Measurements from ENCODE around the gene SLC41A3. TPM values are rescaled to one million over a fixed set of nuclear protein-coding genes. Genes with fewer than 3 reads are reported as not detected.

SLC41A3 gene
- total RNA-seq, 2 donors from 2014 or later, result 32.2 to 131 TPM

GRCh38 chr3:126103121-126104027, 19.4 kb upstream of the SLC41A3 start:
- Histone ChIP-seq H3K4me1 (replicated peaks) (no peaks in the 10 kb centered on the region), H3K36me3 (no peaks in the 10 kb centered on the region), H3K27me3 (replicated peaks; ENCODE audit: insufficient read depth) (no peaks in the 10 kb centered on the region), H3K27ac (no peak overlapping the region), H3K4me3 (no peak overlapping the region), H3K9me3 (no peaks in the 10 kb centered on the region)
- DNase-seq (ENCODE audit: low spot score), result no peak
- 83% methylated on average over 22 of the region's 22 CpGs for WGBS
- TF ChIP-seq POLR2A (IDR thresholded peaks at IDR 0.05), result no peak
- no peak for TF ChIP-seq POLR2AphosphoS5 (IDR thresholded peaks at IDR 0.05)
- no peak for TF ChIP-seq CTCF (IDR thresholded peaks at IDR 0.05)
- intact Hi-C loops (cut with DNase I), result no loop called here

GRCh38 chr3:126102530-126102951, 18.6 kb upstream of the SLC41A3 start:
- TF ChIP-seq POLR2A (IDR thresholded peaks at IDR 0.05) (no peak), POLR2AphosphoS5 (IDR thresholded peaks at IDR 0.05) (peak; percentile 43)
- Histone ChIP-seq H3K4me1 (replicated peaks) (no peaks in the 10 kb centered on the region), H3K36me3 (no peaks in the 10 kb centered on the region), H3K27me3 (replicated peaks; ENCODE audit: insufficient read depth) (no peaks in the 10 kb centered on the region), H3K9me3 (no peaks in the 10 kb centered on the region), H3K27ac (no peak overlapping the region), H3K4me3 (no peak overlapping the region)
- intact Hi-C loops (cut with DNase I), result no loop called here
- 34% methylated on average over 5 of the region's 5 CpGs for WGBS
- DNase-seq (ENCODE audit: low spot score), result peak; percentile 58

- H3K27ac ChIP-seq, result no peak overlapping the region
- intact Hi-C loops (cut with DNase I), result no loop called here
- no peaks in the 10 kb centered on the region for H3K9me3 ChIP-seq
- H3K4me3 ChIP-seq, result no peak overlapping the region
- no peak for TF ChIP-seq CTCF (IDR thresholded peaks at IDR 0.05)
- no peak for TF ChIP-seq POLR2A (IDR thresholded peaks at IDR 0.05)
- TF ChIP-seq POLR2AphosphoS5 (IDR thresholded peaks at IDR 0.05), result no peak
- WGBS, result 86% methylated on average over 8 of the region's 8 CpGs
- no peak for DNase-seq (ENCODE audit: low spot score)
- no peaks in the 10 kb centered on the region for H3K4me1 ChIP-seq (replicated peaks)
- no peaks in the 10 kb centered on the region for H3K36me3 ChIP-seq
- H3K27me3 ChIP-seq (replicated peaks; ENCODE audit: insufficient read depth), result no peaks in the 10 kb centered on the region
Observed at GRCh38 chr3:126102011-126102410, 18.1 kb upstream of the SLC41A3 start.

GRCh38 chr3:126101521-126101982, 17.6 kb upstream of the SLC41A3 start:
- Histone ChIP-seq H3K4me1 (replicated peaks) (no peaks in the 10 kb centered on the region), H3K27ac (no peak overlapping the region), H3K36me3 (no peaks in the 10 kb centered on the region), H3K9me3 (no peaks in the 10 kb centered on the region), H3K27me3 (replicated peaks; ENCODE audit: insufficient read depth) (no peaks in the 10 kb centered on the region), H3K4me3 (no peak overlapping the region)
- TF ChIP-seq CTCF (IDR thresholded peaks at IDR 0.05) (no peak), POLR2AphosphoS5 (IDR thresholded peaks at IDR 0.05) (no peak), POLR2A (IDR thresholded peaks at IDR 0.05) (no peak)
- intact Hi-C loops (cut with DNase I), result no loop called here
- DNase-seq (ENCODE audit: low spot score), result no peak
- WGBS, result 75% methylated on average over 10 of the region's 10 CpGs

- WGBS, result 81% methylated on average over 15 of the region's 18 CpGs
Observed at GRCh38 chr3:126100634-126101301, 16.8 kb upstream of the SLC41A3 start.

More at GRCh38 chr3:126100634-126101301, 16.8 kb upstream of the SLC41A3 start:
- Histone ChIP-seq H3K27ac (no peak overlapping the region), H3K4me3 (no peak overlapping the region), H3K9me3 (no peaks in the 10 kb centered on the region), H3K27me3 (replicated peaks; ENCODE audit: insufficient read depth) (no peaks in the 10 kb centered on the region), H3K4me1 (replicated peaks) (no peaks in the 10 kb centered on the region), H3K36me3 (no peaks in the 10 kb centered on the region)
- no peak for TF ChIP-seq POLR2A (IDR thresholded peaks at IDR 0.05)
- TF ChIP-seq POLR2AphosphoS5 (IDR thresholded peaks at IDR 0.05), result no peak
- TF ChIP-seq CTCF (IDR thresholded peaks at IDR 0.05), result no peak
- intact Hi-C loops (cut with DNase I), result no loop called here
- DNase-seq (ENCODE audit: low spot score), result no peak
